ENCODE data around the gene DLK2.

DNA sequence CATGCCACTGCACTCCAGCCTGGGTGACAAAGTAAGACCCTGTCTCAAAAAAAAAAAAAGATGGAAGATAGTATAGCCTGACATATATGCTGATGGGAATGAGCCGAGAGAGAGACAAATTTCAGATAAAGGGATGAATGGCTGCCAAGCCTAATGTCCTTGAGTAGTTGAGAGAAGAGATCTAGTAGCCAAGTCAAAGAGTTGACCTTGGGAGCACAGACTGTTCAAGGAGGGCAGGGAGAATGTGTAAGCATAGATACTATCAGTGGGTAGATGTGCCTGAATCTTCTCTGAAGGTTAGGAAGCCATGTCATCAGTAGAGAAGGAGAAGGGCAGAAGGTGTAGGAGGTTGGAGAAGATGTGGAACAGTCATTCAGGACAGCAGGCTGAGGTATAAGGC lies 48.1 kb downstream of the DLK2 start:
- TF ChIP-seq, protein P1, sequence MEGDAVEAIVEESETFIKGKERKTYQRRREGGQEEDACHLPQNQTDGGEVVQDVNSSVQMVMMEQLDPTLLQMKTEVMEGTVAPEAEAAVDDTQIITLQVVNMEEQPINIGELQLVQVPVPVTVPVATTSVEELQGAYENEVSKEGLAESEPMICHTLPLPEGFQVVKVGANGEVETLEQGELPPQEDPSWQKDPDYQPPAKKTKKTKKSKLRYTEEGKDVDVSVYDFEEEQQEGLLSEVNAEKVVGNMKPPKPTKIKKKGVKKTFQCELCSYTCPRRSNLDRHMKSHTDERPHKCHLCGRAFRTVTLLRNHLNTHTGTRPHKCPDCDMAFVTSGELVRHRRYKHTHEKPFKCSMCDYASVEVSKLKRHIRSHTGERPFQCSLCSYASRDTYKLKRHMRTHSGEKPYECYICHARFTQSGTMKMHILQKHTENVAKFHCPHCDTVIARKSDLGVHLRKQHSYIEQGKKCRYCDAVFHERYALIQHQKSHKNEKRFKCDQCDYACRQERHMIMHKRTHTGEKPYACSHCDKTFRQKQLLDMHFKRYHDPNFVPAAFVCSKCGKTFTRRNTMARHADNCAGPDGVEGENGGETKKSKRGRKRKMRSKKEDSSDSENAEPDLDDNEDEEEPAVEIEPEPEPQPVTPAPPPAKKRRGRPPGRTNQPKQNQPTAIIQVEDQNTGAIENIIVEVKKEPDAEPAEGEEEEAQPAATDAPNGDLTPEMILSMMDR (IDR thresholded peaks at IDR 0.05): no peak
- no peak for TF ChIP-seq ZFX (IDR thresholded peaks at IDR 0.05; ENCODE audit: borderline replicate concordance)

All from 22Rv1 (cell line).